ENCODE results near the gene DERA. TPM values are rescaled to one million over a fixed set of nuclear protein-coding genes. Genes with fewer than 3 reads are reported as not detected.
A peak's percentile ranks its signal among the peaks of the same experiment; 100 is the strongest.

DERA gene
- total RNA-seq, 1 donor from 2014 or later: 91.2 TPM

DNA sequence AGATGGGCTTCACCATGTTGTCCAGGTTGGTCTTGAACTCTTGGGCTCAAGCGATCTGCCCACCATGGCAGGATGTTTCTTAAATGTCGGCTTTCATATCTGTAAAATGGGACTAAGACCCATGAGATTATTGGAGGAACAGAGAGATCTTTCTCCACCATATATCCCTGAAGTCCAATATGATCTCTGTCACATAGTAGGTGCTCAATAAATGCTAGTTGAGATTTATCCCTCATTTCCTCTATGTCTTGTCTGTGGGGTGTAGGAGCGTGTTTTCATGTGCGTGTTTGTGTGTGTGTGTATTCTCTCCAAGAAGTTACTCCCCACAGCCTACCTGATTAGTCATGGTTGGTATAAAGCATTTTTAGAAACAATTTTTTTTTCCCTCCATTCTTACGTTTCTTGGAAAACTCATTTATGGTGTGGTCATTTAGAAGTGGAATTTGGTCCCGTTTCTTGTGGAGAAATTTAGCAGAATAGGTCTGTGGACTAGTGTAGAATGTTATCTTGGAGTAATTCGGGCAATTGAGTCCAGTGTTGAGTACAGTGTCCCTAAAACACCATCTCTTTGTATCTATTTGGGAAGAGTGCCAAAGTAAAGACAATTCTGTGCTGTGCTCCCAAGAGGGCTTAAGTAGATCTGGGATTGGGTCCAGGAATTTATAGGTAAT is 24.6 kb upstream of the DERA start:
- Histone ChIP-seq H3K79me2 (ENCODE audit: low read depth) (peaks cover 88% of the 10 kb centered on the region), H3F3A (ENCODE audit: low read depth) (peaks cover 29% of the 10 kb centered on the region), H3K27me3 (no peaks in the 10 kb centered on the region), H3K4me2 (no peak overlapping the region), H3K9ac (no peak overlapping the region), H3K27ac (no peak overlapping the region), H3K4me3 (no peak overlapping the region), H2AFZ (replicated peaks) (no peak overlapping the region), H4K20me1 (ENCODE audit: low read depth) (peaks cover 70% of the 10 kb centered on the region), H3K4me1 (peaks cover 15% of the 10 kb centered on the region), H3K9me3 (ENCODE audit: low read depth) (no peaks in the 10 kb centered on the region), H3K36me3 (peaks cover 18% of the 10 kb centered on the region)
- H3K36me3 Mint-ChIP-seq: peaks cover 31% of the 10 kb centered on the region
- no peaks in the 10 kb centered on the region for H3K9me3 Mint-ChIP-seq
- TF ChIP-seq EZH2phosphoT487 (IDR thresholded peaks at IDR 0.05) (no peak), CTCF (IDR thresholded peaks at IDR 0.05) (no peak), EZH2 (IDR thresholded peaks at IDR 0.05) (no peak)
- H3K27ac Mint-ChIP-seq: no peak overlapping the region
- no peak for DNase-seq (ENCODE audit: low spot score)
- H3K4me3 Mint-ChIP-seq: no peak overlapping the region
- no peaks in the 10 kb centered on the region for H3K27me3 Mint-ChIP-seq (ENCODE audit: insufficient read depth, low read depth)
- H3K4me1 Mint-ChIP-seq: peaks cover 24% of the 10 kb centered on the region

DNA sequence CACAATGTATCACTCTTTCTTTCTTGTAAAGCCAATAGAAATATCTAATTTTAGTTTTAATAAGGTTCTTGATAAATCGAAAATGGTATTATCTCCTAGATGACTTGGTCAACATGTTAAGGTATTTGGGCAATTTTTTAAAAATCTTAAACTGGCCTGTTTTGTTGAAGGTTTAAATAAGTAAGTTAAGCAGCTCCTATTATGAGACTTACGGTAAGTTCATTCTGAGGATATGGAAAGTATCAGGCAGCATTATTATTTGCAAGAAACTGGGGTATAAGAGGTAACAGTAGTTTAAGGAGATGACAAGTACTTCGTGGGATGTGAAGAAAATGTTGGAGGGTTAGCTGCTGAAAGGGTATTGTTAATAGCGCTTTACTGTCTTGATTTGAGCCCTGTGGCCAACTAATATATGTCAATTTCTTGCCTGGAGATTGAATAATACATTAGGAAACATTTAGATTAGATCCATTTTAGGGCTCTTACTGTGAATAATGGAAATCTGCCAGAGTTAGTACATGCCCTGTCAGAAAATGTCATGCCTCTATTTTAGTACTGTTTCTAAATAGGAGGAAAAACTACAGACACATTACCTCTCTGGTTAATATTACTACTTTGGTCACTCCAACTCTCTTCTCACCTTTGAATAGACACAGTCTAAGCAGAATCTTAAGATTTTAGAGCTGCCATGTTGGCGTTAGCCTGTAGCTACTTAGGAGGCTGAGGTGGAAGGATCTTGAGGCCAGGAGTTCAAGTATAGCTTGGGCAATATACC is 23.9 kb upstream of the DERA start:
- Mint-ChIP-seq H3K27ac (no peak overlapping the region), H3K9me3 (no peaks in the 10 kb centered on the region), H3K4me1 (peaks cover 20% of the 10 kb centered on the region), H3K27me3 (ENCODE audit: insufficient read depth, low read depth) (no peaks in the 10 kb centered on the region), H3K36me3 (peaks cover 31% of the 10 kb centered on the region), H3K4me3 (no peak overlapping the region)
- H3K9ac ChIP-seq: no peak overlapping the region
- no peak for DNase-seq (ENCODE audit: low spot score)
- no peak overlapping the region for H3K4me3 ChIP-seq
- no peaks in the 10 kb centered on the region for H3K27me3 ChIP-seq
- H3K27ac ChIP-seq: no peak overlapping the region
- peaks cover 94% of the 10 kb centered on the region for H3K79me2 ChIP-seq (ENCODE audit: low read depth)
- no peaks in the 10 kb centered on the region for H3K9me3 ChIP-seq (ENCODE audit: low read depth)
- no peak overlapping the region for H3K4me2 ChIP-seq
- peaks cover 70% of the 10 kb centered on the region for H4K20me1 ChIP-seq (ENCODE audit: low read depth)
- no peak overlapping the region for H2AFZ ChIP-seq (replicated peaks)
- H3K4me1 ChIP-seq: peaks cover 14% of the 10 kb centered on the region
- no peak for TF ChIP-seq CTCF (IDR thresholded peaks at IDR 0.05)
- no peak for TF ChIP-seq EZH2 (IDR thresholded peaks at IDR 0.05)
- no peak for TF ChIP-seq EZH2phosphoT487 (IDR thresholded peaks at IDR 0.05)
- H3K36me3 ChIP-seq: peaks cover 22% of the 10 kb centered on the region
- peaks cover 23% of the 10 kb centered on the region for H3F3A ChIP-seq (ENCODE audit: low read depth)

DNA sequence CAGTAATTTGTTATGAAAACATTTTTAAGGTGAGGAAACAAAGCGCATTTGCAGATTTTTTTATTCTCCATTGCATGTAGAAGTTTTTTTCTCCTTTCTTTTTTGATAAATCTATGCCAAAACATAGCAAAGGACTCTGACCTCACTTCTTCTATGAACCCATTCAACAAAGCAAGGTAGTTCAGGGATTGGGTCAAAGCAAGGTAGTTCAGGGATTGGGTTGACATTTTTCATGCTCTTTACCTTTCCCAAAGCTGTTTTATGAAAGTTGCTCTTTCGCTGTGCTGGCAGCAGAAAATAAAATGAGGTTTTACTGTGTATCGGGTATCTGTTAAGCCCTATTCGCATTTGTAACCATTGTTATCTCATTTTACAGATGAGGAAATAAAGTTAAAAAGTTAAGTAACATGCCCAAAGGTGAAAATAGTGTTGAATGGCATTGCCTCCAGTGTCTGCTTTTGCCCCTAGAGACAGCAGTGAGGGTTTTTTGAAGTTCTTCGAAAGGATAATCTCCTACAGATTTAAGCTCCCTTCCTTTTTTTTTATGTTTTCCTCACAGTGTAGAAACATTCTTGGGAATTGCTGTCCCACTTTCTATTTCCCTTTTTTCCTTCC is 18.4 kb upstream of the DERA start:
- Histone ChIP-seq H3K36me3 (peaks cover 58% of the 10 kb centered on the region), H3K27me3 (no peaks in the 10 kb centered on the region), H3F3A (ENCODE audit: low read depth) (peaks cover 34% of the 10 kb centered on the region), H3K79me2 (ENCODE audit: low read depth) (peaks cover 63% of the 10 kb centered on the region), H3K9me3 (ENCODE audit: low read depth) (no peaks in the 10 kb centered on the region), H2AFZ (replicated peaks) (no peak overlapping the region), H3K9ac (no peak overlapping the region), H3K4me2 (peak overlapping the region; percentile 29), H3K4me3 (no peak overlapping the region), H3K4me1 (peaks cover 6% of the 10 kb centered on the region), H3K27ac (peak overlapping the region; percentile 45), H4K20me1 (ENCODE audit: low read depth) (peaks cover 37% of the 10 kb centered on the region)
- Mint-ChIP-seq H3K27ac (no peak overlapping the region), H3K36me3 (peaks cover 16% of the 10 kb centered on the region), H3K9me3 (no peaks in the 10 kb centered on the region), H3K4me1 (no peaks in the 10 kb centered on the region), H3K4me3 (no peak overlapping the region), H3K27me3 (ENCODE audit: insufficient read depth, low read depth) (no peaks in the 10 kb centered on the region)
- no peak for TF ChIP-seq EZH2phosphoT487 (IDR thresholded peaks at IDR 0.05)
- TF ChIP-seq EZH2 (IDR thresholded peaks at IDR 0.05): no peak
- TF ChIP-seq CTCF (IDR thresholded peaks at IDR 0.05): peak; percentile 5
- no peak for DNase-seq (ENCODE audit: low spot score)
